B cell (primary cell): ENCODE results near the gene ITPR3. TPM values are rescaled to one million over a fixed set of nuclear protein-coding genes. Genes with fewer than 3 reads are reported as not detected.

Source experiments
- ATAC-seq: fragments of 200-7000 bp; cut with Tn5 transposase; one replicate; pipeline ENCODE4 v1.10.0; 2021; ENCODE audit warnings: low read depth, mild to moderate bottlenecking, moderate number of reproducible peaks, moderate library complexity
- CTCF ChIA-PET: fragments of 350-600 bp; sonication (Branson Sonifier 250); formaldehyde crosslinking; loops from one replicate; lab custom pipeline; 2021; ENCODE audit warnings: antibody characterized with exemption, inconsistent platforms; lab: Charles Lee
- POLR2A ChIA-PET: fragments of 350-600 bp; sonication (Branson Sonifier 250); formaldehyde crosslinking; loops from one replicate; lab custom pipeline; 2021; ENCODE audit warnings: antibody characterized with exemption; lab: Charles Lee
- DNase-seq: peaks from one replicate; pipeline ENCODE4 v3.0.0; 2013
- H2AFZ ChIP-seq: 2 replicates; pipeline ENCODE4 v1.6.1; 2012; ENCODE audit warnings: mild to moderate bottlenecking, low read depth, low read length; ENCODE audit not compliant: insufficient read depth, poor library complexity, severe bottlenecking
- H3K27ac ChIP-seq, 2 donors: 1 replicate in 1 of 2; 2 replicates in 1 of 2; pipeline ENCODE4 v1.5.1; 2012 to 2013; ENCODE audit warnings: low read length in 2 of 2, mild to moderate bottlenecking in 2 of 2, moderate library complexity in 1 of 2
- H3K27me3 ChIP-seq, 4 experiments: fragments of 200-600 bp in 1 of 4; sonication (generic) in 1 of 4; replicated peaks in 1 of 4; 1 replicate in 2 of 4; 2 replicates in 2 of 4; pipeline versions ENCODE4 v1.6.1 to v1.7.0; 2013 to 2016; ENCODE audit warnings: low read length in 3 of 4, mild to moderate bottlenecking in 2 of 4, mixed read lengths in 1 of 4, moderate library complexity in 1 of 4; ENCODE audit not compliant: insufficient read depth in 4 of 4, control insufficient read depth in 3 of 4; ENCODE audit errors: control extremely low read depth in 1 of 4
- H3K36me3 ChIP-seq, 2 experiments: replicated peaks in 1 of 2; 1 replicate in 1 of 2; 2 replicates in 1 of 2; pipeline versions ENCODE4 v1.6.1 to v1.7.1; 2013; ENCODE audit warnings: low read length in 1 of 2; ENCODE audit not compliant: insufficient read depth in 2 of 2, control insufficient read depth in 1 of 2; ENCODE audit errors: control extremely low read depth in 1 of 2, extremely low read depth in 1 of 2
- H3K4me1 ChIP-seq, 2 donors: fragments of 200-600 bp in 1 of 2; sonication (generic) in 1 of 2; 1 replicate in 1 of 2; 2 replicates in 1 of 2; pipeline versions ENCODE4 v1.5.1 to v1.6.1; 2013 to 2017; ENCODE audit warnings: low read length in 2 of 2; ENCODE audit not compliant: control insufficient read depth in 2 of 2, insufficient read depth in 2 of 2
- H3K4me2 ChIP-seq: replicated peaks from 2 replicates; pipeline ENCODE3; 2012; ENCODE audit warnings: mild to moderate bottlenecking, low read depth, low read length; ENCODE audit not compliant: poor library complexity, severe bottlenecking
- H3K4me3 ChIP-seq, 5 experiments: fragments of 200-600 bp in 1 of 5; sonication (generic) in 1 of 5; 1 replicate in 3 of 5; 2 replicates in 2 of 5; pipeline versions ENCODE4 v1.5.1 to v1.7.0; 2011 to 2016; ENCODE audit warnings: low read length in 4 of 5, mild to moderate bottlenecking in 4 of 5, low read depth in 2 of 5, control low read depth in 1 of 5, moderate library complexity in 1 of 5; ENCODE audit not compliant: insufficient read depth in 1 of 5; ENCODE audit errors: control extremely low read depth in 1 of 5, extremely low read depth in 1 of 5
- H3K79me2 ChIP-seq: fragments of 200-600 bp; sonication (generic); one replicate; pipeline ENCODE4 v1.6.0; 2016; ENCODE audit warnings: low read length; ENCODE audit not compliant: control insufficient read depth, insufficient read depth
- H3K9ac ChIP-seq: fragments of 200-600 bp; sonication (generic); 2 replicates; pipeline ENCODE4 v1.6.1; 2017; ENCODE audit warnings: mild to moderate bottlenecking, low read length, moderate library complexity
- H3K9me3 ChIP-seq, 3 donors: one replicate each; pipeline versions ENCODE4 v1.6.1 to v1.7.1; 2013; ENCODE audit warnings: low read length in 2 of 3; ENCODE audit not compliant: control insufficient read depth in 2 of 3, insufficient read depth in 1 of 3; ENCODE audit errors: control extremely low read depth in 1 of 3
- H4K20me1 ChIP-seq: 2 replicates; pipeline ENCODE4 v1.6.0; 2012; ENCODE audit warnings: mild to moderate bottlenecking, low read length; ENCODE audit not compliant: insufficient read depth, control insufficient read depth, poor library complexity, severe bottlenecking
- H3K27ac Mint-ChIP-seq: one replicate; pipeline ENCODE4 v1.8.0; 2021; ENCODE audit warnings: mixed read lengths
- H3K27me3 Mint-ChIP-seq: one replicate; pipeline ENCODE4 v1.8.0; 2021; ENCODE audit warnings: mixed read lengths
- H3K4me1 Mint-ChIP-seq: one replicate; pipeline ENCODE4 v1.8.0; 2021; ENCODE audit warnings: mixed read lengths
- H3K4me3 Mint-ChIP-seq: one replicate; pipeline ENCODE4 v1.8.0; 2021; ENCODE audit warnings: mixed read lengths
- H3K9me3 Mint-ChIP-seq: one replicate; pipeline ENCODE4 v1.8.0; 2022; ENCODE audit warnings: mixed read lengths; ENCODE audit not compliant: insufficient read depth
- CTCF ChIP-seq: fragments of 200-600 bp; IDR thresholded peaks from one replicate; pipeline ENCODE4 v1.8.0; 2022; ENCODE audit warnings: antibody characterized with exemption, mild to moderate bottlenecking
- EZH2 ChIP-seq: IDR thresholded peaks from 2 replicates; pipeline ENCODE4 v1.6.1; 2012; ENCODE audit warnings: borderline replicate concordance, low read depth, mild to moderate bottlenecking, moderate library complexity, low read length; ENCODE audit not compliant: insufficient read depth, poor library complexity, severe bottlenecking
- WGBS: methylation state at CpG from one replicate; pipeline ENCODE4 v1.1.5; 2013; ENCODE audit warnings: missing lambda C conversion rate; ENCODE audit not compliant: insufficient coverage; 5-methylcytosine and 5-hydroxymethylcytosine counted together
- intact Hi-C: fragments of 100-400 bp; cut with micrococcal nuclease; formaldehyde crosslinking; loops from one replicate; pipeline ENCODE4 v1.10.0; 2022
- polyA plus RNA-seq: library from polyadenylated mRNA; depleted of rRNA; stranded (reverse); fragments of >200 nt; gene quantifications from 2 replicates; pipeline ENCODE4 v1.2.3, GENCODE V29; 2012
- total RNA-seq, 2 donors: library from RNA; stranded (reverse); fragments of 120-200 nt in 1 of 2; gene quantifications; 1 replicate in 1 of 2; 2 replicates in 1 of 2; pipeline versions ENCODE4 v1.2.3 to v1.2.4, GENCODE V29; 2013 to 2022

ITPR3 gene
- total and polyA plus RNA-seq, 2 donors (not counting 1 experiment from before 2014, with no cell fraction given): 61.9 to 67.6 TPM

- Histone ChIP-seq H3K9ac (no peak overlapping the region), H3K27ac (no peak overlapping the region), H3K27me3 (no peaks in the 10 kb centered on the region), H2AFZ (no peak overlapping the region), H3K4me1 (peaks cover 0 to 8% of the 10 kb centered on the region in 2 donors), H3K79me2 (no peaks in the 10 kb centered on the region), H3K36me3 (no peaks in the 10 kb centered on the region), H3K9me3 (no peaks in the 10 kb centered on the region), H3K4me3 (no peak overlapping the region), H4K20me1 (no peaks in the 10 kb centered on the region), H3K4me2 (no peak overlapping the region)
- Mint-ChIP-seq H3K4me1 (peaks cover 11% of the 10 kb centered on the region), H3K4me3 (no peak overlapping the region), H3K27me3 (peaks cover 6% of the 10 kb centered on the region), H3K9me3 (no peaks in the 10 kb centered on the region), H3K27ac (no peak overlapping the region)
- 92% methylated on average over 7 of the region's 9 CpGs for WGBS
- ATAC-seq (no peak), DNase-seq (no peak)
- TF ChIP-seq EZH2: no peak
- no peak for TF ChIP-seq CTCF
- intact Hi-C loops: no loop called here
- POLR2A ChIA-PET: no interaction called here
- CTCF ChIA-PET: no interaction called here
These were observed 110.7 kb downstream of the ITPR3 start for GRCh38 chr6:33731751-33732282.

- Mint-ChIP-seq H3K27ac (no peak overlapping the region), H3K9me3 (no peaks in the 10 kb centered on the region), H3K4me1 (peaks cover 10% of the 10 kb centered on the region), H3K27me3 (peaks cover 5% of the 10 kb centered on the region), H3K4me3 (no peak overlapping the region)
- WGBS: 96% methylated on average over 4 of the region's 6 CpGs
- TF ChIP-seq EZH2 (no peak), CTCF (no peak)
- Histone ChIP-seq H3K4me3 (no peak overlapping the region), H3K79me2 (no peaks in the 10 kb centered on the region), H4K20me1 (no peaks in the 10 kb centered on the region), H2AFZ (no peak overlapping the region), H3K9me3 (no peaks in the 10 kb centered on the region), H3K27me3 (no peaks in the 10 kb centered on the region), H3K4me2 (no peak overlapping the region), H3K9ac (no peak overlapping the region), H3K27ac (no peak overlapping the region), H3K4me1 (peaks cover 0 to 5% of the 10 kb centered on the region in 2 donors), H3K36me3 (no peaks in the 10 kb centered on the region)
- ChIA-PET POLR2A (no interaction called here), CTCF (no interaction called here)
- DNase-seq (no peak), ATAC-seq (no peak)
- intact Hi-C loops: no loop called here
These were observed 111.3 kb downstream of the ITPR3 start for GRCh38 chr6:33732385-33732784.
